Muscle layer of duodenum (tissue), 2 donors: ENCODE results near the gene MEGF9.
"Not testable (repeated sequence)": the region's sequence is repeated elsewhere in the genome, so short reads cannot be mapped to it uniquely, and the experiment has no call there.

Source experiments
- H3K27ac ChIP-seq: one replicate; pipeline ENCODE4 v1.7.0; 2013; ENCODE audit warnings: mild to moderate bottlenecking, low read length
- H3K27me3 ChIP-seq: one replicate; pipeline ENCODE4 v1.7.0; 2013; ENCODE audit warnings: low read depth, mild to moderate bottlenecking, control low read depth, low read length
- H3K36me3 ChIP-seq, 2 donors: one replicate each; pipeline ENCODE4 v1.7.0; 2013; ENCODE audit warnings: low read length in 2 of 2, control low read depth in 1 of 2, mild to moderate bottlenecking in 1 of 2; ENCODE audit not compliant: insufficient read depth in 2 of 2, control insufficient read depth in 1 of 2
- H3K4me1 ChIP-seq, 2 donors: one replicate each; pipeline ENCODE4 v1.7.0; 2013; ENCODE audit warnings: low read length in 2 of 2, mild to moderate bottlenecking in 2 of 2, control low read depth in 1 of 2, moderate library complexity in 1 of 2; ENCODE audit not compliant: insufficient read depth in 2 of 2, control insufficient read depth in 1 of 2
- H3K4me3 ChIP-seq, 2 donors: one replicate each; pipeline ENCODE4 v1.7.0; 2013; ENCODE audit warnings: low read length in 2 of 2, low read depth in 1 of 2, mild to moderate bottlenecking in 1 of 2
- H3K9me3 ChIP-seq, 2 donors: one replicate each; pipeline ENCODE4 v1.7.0; 2013; ENCODE audit warnings: low read length in 2 of 2, control low read depth in 1 of 2, mild to moderate bottlenecking in 1 of 2; ENCODE audit not compliant: control insufficient read depth in 1 of 2
- donor health status: healthy.

MEGF9 gene

GRCh38 chr9:120714088-120714845 lies at the start of gene MEGF9:
Gene MEGF9 (minus strand): TSS chr9:120714470. CDS start chr9:120714358, 112 bp downstream.
- H3K27me3 ChIP-seq: no peaks in the 10 kb centered on the region
- H3K4me3 ChIP-seq: peak within 1 kb of the TSS; percentile 76 to 96
- H3K27ac ChIP-seq: peak within 1 kb of the TSS; percentile 60
- H3K4me1 ChIP-seq: peaks cover 9 to 29% of the 10 kb centered on the region in 2 donors
- no peaks in the 10 kb centered on the region for H3K36me3 ChIP-seq
- H3K9me3 ChIP-seq: no peaks in the 10 kb centered on the region

GRCh38 chr9:120761006-120761405 lies 46.7 kb upstream of the MEGF9 start:
- Histone ChIP-seq H3K36me3 (peaks cover 33 to 37% of the 10 kb centered on the region in 2 donors), H3K27ac (no peak overlapping the region), H3K9me3 (no peaks in the 10 kb centered on the region), H3K4me3 (no peak overlapping the region), H3K4me1 (peaks cover 0 to 3% of the 10 kb centered on the region in 2 donors), H3K27me3 (no peaks in the 10 kb centered on the region)

- Histone ChIP-seq H3K4me3 (no peak overlapping the region), H3K27ac (no peak overlapping the region), H3K27me3 (no peaks in the 10 kb centered on the region), H3K9me3 (no peaks in the 10 kb centered on the region), H3K4me1 (peaks cover 0 to 3% of the 10 kb centered on the region in 2 donors), H3K36me3 (peaks cover 30 to 33% of the 10 kb centered on the region in 2 donors)
Observed at GRCh38 chr9:120759755-120760400, 45.6 kb upstream of the MEGF9 start.

DNA sequence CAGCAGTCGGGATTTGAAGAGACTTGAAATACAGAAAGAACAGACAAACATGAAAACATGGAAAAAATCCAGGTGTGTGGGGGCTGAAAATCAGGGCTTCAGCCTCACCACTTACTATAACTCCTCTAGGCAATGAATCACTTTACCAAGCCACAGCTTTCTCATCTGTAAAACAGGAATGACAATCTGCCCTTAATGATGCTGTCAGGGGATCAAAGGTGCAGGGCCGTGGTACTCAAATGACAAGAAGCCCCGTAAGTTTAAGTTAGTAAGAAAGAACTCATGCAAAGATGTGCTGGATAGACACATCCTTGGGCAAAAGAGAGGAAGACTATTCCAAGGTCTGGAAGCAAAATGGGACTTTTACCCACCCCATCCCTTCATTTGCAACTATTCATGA lies 44.3 kb upstream of the MEGF9 start:
- Histone ChIP-seq H3K27me3 (no peaks in the 10 kb centered on the region), H3K27ac (no peak overlapping the region), H3K4me3 (no peak overlapping the region), H3K9me3 (no peaks in the 10 kb centered on the region), H3K36me3 (peaks cover 18 to 22% of the 10 kb centered on the region in 2 donors), H3K4me1 (peaks cover 0 to 3% of the 10 kb centered on the region in 2 donors)

- peaks cover 0 to 3% of the 10 kb centered on the region in 2 donors for H3K4me1 ChIP-seq
- H3K27me3 ChIP-seq: no peaks in the 10 kb centered on the region
- no peak overlapping the region for H3K4me3 ChIP-seq
- no peaks in the 10 kb centered on the region for H3K9me3 ChIP-seq
- peaks cover 5 to 12% of the 10 kb centered on the region in 2 donors for H3K36me3 ChIP-seq
- no peak overlapping the region for H3K27ac ChIP-seq
Observed at GRCh38 chr9:120757026-120757913, 43.0 kb upstream of the MEGF9 start.

- Histone ChIP-seq H3K27me3 (no peaks in the 10 kb centered on the region), H3K4me1 (peaks cover 0 to 3% of the 10 kb centered on the region in 2 donors), H3K27ac (no peak overlapping the region), H3K9me3 (no peaks in the 10 kb centered on the region), H3K4me3 (no peak overlapping the region), H3K36me3 (peaks cover 0 to 10% of the 10 kb centered on the region in 2 donors)
Observed at GRCh38 chr9:120756531-120756930, 42.3 kb upstream of the MEGF9 start.

GRCh38 chr9:120755810-120756434 lies 41.7 kb upstream of the MEGF9 start:
- no peaks in the 10 kb centered on the region for H3K9me3 ChIP-seq
- no peak overlapping the region for H3K4me3 ChIP-seq
- H3K4me1 ChIP-seq: peaks cover 0 to 3% of the 10 kb centered on the region in 2 donors
- no peaks in the 10 kb centered on the region for H3K27me3 ChIP-seq
- H3K36me3 ChIP-seq: peaks cover 0 to 4% of the 10 kb centered on the region in 2 donors
- no peak overlapping the region for H3K27ac ChIP-seq

- Histone ChIP-seq H3K4me1 (peaks cover 0 to 3% of the 10 kb centered on the region in 2 donors), H3K36me3 (no peaks in the 10 kb centered on the region), H3K27ac (no peak overlapping the region), H3K4me3 (no peak overlapping the region), H3K27me3 (no peaks in the 10 kb centered on the region), H3K9me3 (no peaks in the 10 kb centered on the region)
Observed at GRCh38 chr9:120755044-120755443, 40.8 kb upstream of the MEGF9 start.

GRCh38 chr9:120750421-120750820 lies 36.2 kb upstream of the MEGF9 start:
- no peaks in the 10 kb centered on the region for H3K4me1 ChIP-seq
- no peak overlapping the region for H3K27ac ChIP-seq
- H3K9me3 ChIP-seq: no peaks in the 10 kb centered on the region
- H3K4me3 ChIP-seq: no peak overlapping the region
- no peaks in the 10 kb centered on the region for H3K27me3 ChIP-seq
- H3K36me3 ChIP-seq: no peaks in the 10 kb centered on the region

DNA sequence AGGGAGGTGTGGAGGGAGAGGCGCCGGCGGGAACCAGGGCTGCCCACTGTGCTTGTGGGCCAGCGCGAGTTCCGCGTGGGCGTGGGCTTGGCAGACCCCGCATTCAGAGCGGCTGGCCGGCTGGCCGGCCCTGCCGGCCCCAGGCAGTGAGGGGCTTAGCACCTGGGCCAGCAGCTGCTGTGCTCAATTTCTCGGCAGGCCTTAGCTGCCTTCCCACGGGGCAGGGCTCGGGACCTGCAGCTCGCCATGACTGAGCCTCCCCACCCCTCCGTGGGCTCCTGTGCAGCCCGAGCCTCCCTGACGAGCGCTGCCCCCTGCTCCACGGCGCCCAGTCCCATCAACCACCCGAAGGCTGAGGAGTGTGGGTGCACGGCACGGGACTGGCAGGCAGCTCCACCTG lies 32.1 kb upstream of the MEGF9 start:
- H3K27ac ChIP-seq, H3K9me3 ChIP-seq, H3K4me3 ChIP-seq, H3K4me1 ChIP-seq, H3K27me3 ChIP-seq, H3K36me3 ChIP-seq: not testable (repeated sequence)

- no peak overlapping the region for H3K4me3 ChIP-seq
- H3K4me1 ChIP-seq: no peaks in the 10 kb centered on the region
- no peaks in the 10 kb centered on the region for H3K27me3 ChIP-seq
- no peaks in the 10 kb centered on the region for H3K36me3 ChIP-seq
- H3K9me3 ChIP-seq: no peaks in the 10 kb centered on the region
- no peak overlapping the region for H3K27ac ChIP-seq
Observed at GRCh38 chr9:120745278-120745677, 31.0 kb upstream of the MEGF9 start.
